AG09319 (cell line): Measurements from ENCODE around the gene HPN.

Experiments
- DNase-seq: peaks from one replicate; pipeline ENCODE4 v3.0.0-alpha.2; 2010; ENCODE audit warnings: low read depth; ENCODE audit errors: extremely low read depth
- TF ChIP-seq, protein P1 (sequence below): IDR thresholded peaks from 2 replicates; pipeline ENCODE4 v1.5.1; 2011; ENCODE audit warnings: low read depth, mild to moderate bottlenecking, inconsistent platforms, low read length, moderate library complexity

The HPN gene

DNA sequence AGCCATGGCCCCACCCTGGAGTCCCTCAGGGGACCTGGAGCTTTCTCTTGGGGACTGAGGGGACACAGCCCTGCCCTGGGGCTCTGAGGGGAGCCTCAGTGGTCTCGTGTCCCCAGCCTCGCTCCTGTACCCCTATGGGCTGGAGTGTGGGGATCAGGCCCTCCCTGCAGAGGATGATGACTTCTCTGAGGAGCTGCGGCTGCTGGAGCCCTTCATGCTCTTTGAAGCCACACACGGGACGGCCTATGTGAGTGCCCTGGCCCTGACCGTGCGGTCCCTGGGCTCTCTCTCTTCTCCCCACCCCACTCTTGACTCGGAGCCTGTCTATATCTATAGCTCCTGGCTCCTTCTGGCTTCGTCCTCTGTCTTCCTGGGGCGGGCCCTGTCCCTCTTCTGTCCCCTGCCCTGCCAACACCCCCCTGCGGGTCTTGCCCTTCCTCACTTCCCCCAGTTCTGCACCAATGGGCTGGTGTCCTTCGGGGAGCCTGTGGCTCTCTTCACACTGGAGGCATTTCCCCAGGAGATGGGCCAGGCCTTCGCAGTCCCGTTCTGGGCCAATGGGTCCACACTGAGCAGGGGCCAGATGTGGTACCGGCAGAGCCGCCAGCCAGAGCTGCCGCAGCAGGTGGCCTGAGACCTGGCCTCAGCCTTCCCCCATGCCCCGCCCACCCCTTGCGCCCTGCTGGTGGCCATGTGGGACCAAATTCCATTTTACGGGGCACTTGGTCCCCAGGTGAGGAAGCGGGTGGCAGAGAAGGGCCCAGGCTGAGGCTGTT is 33.1 kb downstream of the HPN start:
- DNase-seq = no peak
- TF ChIP-seq, protein P1, sequence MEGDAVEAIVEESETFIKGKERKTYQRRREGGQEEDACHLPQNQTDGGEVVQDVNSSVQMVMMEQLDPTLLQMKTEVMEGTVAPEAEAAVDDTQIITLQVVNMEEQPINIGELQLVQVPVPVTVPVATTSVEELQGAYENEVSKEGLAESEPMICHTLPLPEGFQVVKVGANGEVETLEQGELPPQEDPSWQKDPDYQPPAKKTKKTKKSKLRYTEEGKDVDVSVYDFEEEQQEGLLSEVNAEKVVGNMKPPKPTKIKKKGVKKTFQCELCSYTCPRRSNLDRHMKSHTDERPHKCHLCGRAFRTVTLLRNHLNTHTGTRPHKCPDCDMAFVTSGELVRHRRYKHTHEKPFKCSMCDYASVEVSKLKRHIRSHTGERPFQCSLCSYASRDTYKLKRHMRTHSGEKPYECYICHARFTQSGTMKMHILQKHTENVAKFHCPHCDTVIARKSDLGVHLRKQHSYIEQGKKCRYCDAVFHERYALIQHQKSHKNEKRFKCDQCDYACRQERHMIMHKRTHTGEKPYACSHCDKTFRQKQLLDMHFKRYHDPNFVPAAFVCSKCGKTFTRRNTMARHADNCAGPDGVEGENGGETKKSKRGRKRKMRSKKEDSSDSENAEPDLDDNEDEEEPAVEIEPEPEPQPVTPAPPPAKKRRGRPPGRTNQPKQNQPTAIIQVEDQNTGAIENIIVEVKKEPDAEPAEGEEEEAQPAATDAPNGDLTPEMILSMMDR = no peak

DNA sequence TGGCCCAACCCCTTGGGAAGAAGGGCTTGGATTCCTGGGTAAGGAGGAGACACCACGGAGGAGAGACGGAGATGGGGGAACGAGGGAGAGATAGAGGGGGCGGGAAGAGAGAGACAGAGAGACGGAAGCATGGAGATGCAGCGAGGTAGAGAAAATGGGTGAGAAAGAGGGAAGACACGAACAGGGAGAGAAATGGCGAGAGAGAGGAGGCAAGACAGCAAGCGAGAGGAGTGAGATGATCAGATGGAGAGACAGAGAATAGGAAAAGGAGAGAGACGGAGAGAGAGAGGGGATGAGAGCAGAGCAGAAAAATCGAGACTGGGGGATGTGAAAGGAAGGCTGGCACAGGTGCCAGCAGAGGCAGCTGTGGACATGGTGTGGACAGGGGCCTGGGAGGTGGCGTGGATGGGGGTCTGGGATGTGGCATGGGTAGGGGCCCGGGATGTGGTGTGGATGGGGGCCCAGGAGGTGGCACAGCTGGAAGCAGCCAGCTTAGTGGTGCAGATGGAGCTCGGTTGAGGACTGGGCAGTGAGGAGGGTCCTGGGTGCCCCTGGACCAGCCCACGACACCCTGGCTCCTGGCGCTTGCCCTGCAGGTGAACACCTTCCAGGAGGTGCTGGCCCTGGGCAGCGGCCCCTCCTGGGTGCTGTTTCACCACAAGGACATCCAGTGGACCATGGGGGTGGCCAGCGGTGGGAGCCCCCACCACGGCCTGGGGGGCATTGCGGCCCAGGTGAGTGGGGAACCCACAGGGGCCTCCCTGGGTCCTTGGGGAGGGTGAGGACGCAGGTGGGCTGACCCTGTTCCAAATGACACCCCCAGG is 33.9 kb downstream of the HPN start:
- TF ChIP-seq, protein P1 = no peak
- DNase-seq = no peak

DNA sequence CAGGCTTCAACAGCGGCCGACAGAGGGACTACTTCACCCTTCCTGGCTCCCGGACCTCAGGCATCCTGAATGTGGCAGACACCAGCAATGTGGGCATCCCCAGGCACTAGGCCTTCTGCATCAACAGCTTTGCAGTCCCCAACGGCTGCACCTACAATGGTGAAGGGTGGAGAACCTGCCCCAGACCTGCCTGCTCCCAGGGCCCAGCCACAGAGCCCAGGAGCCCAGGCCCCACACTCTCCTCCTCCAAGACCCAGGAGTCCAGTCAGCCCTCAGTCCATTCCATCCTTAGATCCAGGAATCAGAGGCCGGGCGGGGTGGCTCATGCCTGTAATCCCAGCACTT is 34.5 kb downstream of the HPN start:
- TF ChIP-seq, protein P1 = no peak
- DNase-seq = no peak

DNA sequence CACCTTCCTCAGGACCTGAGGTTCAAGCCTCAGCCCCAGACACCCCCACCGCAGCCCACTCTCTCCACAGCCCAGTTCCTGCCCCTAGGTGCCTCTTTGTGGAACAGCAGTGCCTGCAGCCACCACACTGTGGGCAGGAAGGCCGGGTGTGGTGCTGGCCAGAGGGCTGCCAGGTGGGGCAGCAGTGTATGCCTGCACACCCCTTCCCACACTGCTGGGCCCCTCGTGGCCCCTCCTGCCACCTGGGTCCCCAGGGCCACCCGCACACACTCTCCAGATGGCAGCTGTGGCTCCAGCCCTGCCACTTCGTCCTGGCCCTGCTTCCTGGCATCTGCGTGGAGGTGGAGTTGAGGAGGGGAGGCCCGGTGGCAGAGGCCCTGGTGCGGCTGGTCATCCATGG is 35.1 kb downstream of the HPN start:
- TF ChIP-seq, protein P1 = no peak
- DNase-seq = no peak

DNA sequence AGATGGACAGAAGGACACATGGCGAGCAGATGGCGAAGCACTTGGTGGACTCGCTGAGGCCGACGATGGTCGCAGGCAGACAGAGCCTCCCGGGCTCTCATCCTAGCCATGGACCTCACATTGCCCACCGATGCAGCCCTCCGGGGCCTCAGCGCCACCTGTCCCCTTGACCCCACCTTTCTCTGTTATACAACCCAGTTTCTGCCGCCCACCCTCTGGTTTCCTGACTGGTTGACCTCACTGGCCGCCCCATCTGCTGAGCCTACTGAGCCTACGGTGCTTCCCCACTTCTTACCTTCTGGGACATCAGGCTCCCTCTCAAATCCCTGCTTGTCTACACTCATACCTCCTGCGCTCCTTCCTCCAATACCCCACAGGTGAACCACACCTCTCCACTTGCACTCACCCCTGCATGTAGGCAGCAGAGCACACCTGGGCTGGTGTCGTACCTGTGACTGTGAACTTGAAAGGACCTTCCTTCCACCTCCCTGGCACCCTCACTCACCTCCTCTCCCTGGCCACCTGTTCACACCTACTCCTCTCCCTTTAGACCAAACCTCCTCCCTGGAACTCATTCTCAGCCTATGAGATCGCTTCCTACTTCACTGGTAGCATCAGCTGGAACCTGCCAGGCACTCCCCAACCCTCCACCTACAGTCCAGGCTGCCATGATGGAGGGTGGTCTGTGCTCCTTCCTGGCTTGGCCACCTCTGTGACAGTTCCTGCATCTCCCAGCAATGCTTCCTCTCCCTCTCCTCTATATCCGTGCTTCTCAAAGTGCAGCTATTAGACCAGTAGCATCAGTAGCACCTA is 36.1 kb downstream of the HPN start:
- no peak for DNase-seq
- TF ChIP-seq, protein P1 = no peak

DNA sequence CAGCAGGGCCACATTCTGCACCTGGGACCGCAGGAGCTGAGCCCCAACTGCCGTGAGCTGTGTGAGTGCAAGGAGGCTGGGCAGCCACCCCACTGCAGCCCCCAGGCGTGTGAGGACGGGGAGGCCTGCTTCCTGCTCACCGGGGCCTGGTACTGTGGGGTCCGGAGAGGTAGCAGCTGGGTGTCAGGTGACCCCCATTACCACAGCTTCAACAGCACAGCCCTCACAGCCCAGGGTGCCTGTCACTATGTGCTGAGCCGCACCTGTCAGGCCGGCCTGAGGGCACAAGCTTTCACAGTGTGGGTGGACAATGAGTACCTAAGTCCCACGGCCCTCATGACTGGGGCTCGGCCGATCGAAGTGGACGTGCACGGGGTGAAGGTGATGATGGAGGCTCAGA is 38.3 kb downstream of the HPN start:
- TF ChIP-seq, protein P1 = no peak
- DNase-seq = no peak
